Endothelial cell of umbilical vein (primary cell): ENCODE measurements around the gene SCARF1. TPM values are rescaled to one million over a fixed set of nuclear protein-coding genes. Genes with fewer than 3 reads are reported as not detected.

Experiments
- BruUV-seq: library from RNA; stranded (reverse); fragments of 400-500 nt; replicated peaks from 2 replicates; lab custom pipeline; 2021; lab: Mats Ljungman, UMichigan
- CTCF ChIA-PET: fragments of 300-600, 350-600 bp; sonication (Branson Sonifier 250); formaldehyde crosslinking; loops from one replicate; lab custom pipeline; 2021; ENCODE audit warnings: antibody characterized with exemption, inconsistent platforms; lab: Charles Lee
- POLR2A ChIA-PET: fragments of 300-600, 350-600 bp; sonication (Branson Sonifier 250); formaldehyde crosslinking; loops from one replicate; lab custom pipeline; 2021; ENCODE audit warnings: antibody characterized with exemption, inconsistent platforms; lab: Charles Lee
- DNase-seq: peaks from one replicate; pipeline ENCODE4 v3.0.0-alpha.2; 2011; ENCODE audit warnings: low read depth, low spot score
- FAIRE-seq: peaks from 2 replicates; lab custom pipeline; 2011; peaks lifted over from hg19 to GRCh38; lab: Jason Lieb, UNC
- H2AFZ ChIP-seq: 2 replicates; pipeline ENCODE4 v1.6.0; 2012; ENCODE audit warnings: low read depth, low read length, control low read depth, inconsistent platforms
- H3K27ac ChIP-seq: 2 replicates; pipeline ENCODE4 v1.5.1; 2011; ENCODE audit warnings: low read depth, mild to moderate bottlenecking, control low read depth, low read length, moderate library complexity; ENCODE audit not compliant: insufficient read depth
- H3K27me3 ChIP-seq, 2 experiments: 2 replicates each; pipeline versions ENCODE4 v1.6.0 to v1.6.1; 2011; ENCODE audit warnings: low read length in 2 of 2, mixed read lengths in 1 of 2; ENCODE audit not compliant: control insufficient read depth in 2 of 2, insufficient read depth in 2 of 2
- H3K36me3 ChIP-seq, 2 experiments: 2 replicates in 1 of 2; 3 replicates in 1 of 2; pipeline ENCODE4 v1.5.1; 2011; ENCODE audit warnings: low read length in 2 of 2, mild to moderate bottlenecking in 1 of 2, moderate library complexity in 1 of 2; ENCODE audit not compliant: control insufficient read depth in 2 of 2, insufficient read depth in 2 of 2; ENCODE audit errors: extremely low read depth in 1 of 2
- H3K4me1 ChIP-seq: 3 replicates; pipeline ENCODE4 v1.5.1; 2011; ENCODE audit warnings: mild to moderate bottlenecking, low read length; ENCODE audit not compliant: control insufficient read depth, insufficient read depth; ENCODE audit errors: extremely low read depth
- H3K4me2 ChIP-seq: 2 replicates; pipeline ENCODE4 v1.6.1; 2011; ENCODE audit warnings: low read length, control low read depth, mixed read lengths; ENCODE audit not compliant: insufficient read depth
- H3K4me3 ChIP-seq, 3 experiments: fragments of 200-600 bp in 1 of 3; sonication (generic), shearing (Covaris generic) in 1 of 3; replicated peaks in 1 of 3; 2 replicates each; pipeline ENCODE4 v1.5.1; 2011 to 2016; ENCODE audit warnings: control low read depth in 3 of 3, low read length in 3 of 3, mild to moderate bottlenecking in 2 of 3, inconsistent platforms in 1 of 3, low read depth in 1 of 3, moderate library complexity in 1 of 3; ENCODE audit not compliant: insufficient read depth in 1 of 3
- H3K79me2 ChIP-seq: 2 replicates; pipeline ENCODE4 v1.6.0; 2012; ENCODE audit warnings: low read length, inconsistent platforms; ENCODE audit not compliant: control insufficient read depth, insufficient read depth
- H3K9ac ChIP-seq: replicated peaks from 2 replicates; pipeline ENCODE3; 2011; ENCODE audit warnings: low read length, control low read depth; ENCODE audit not compliant: insufficient read depth; ENCODE audit errors: extremely low read depth
- H3K9me1 ChIP-seq: replicated peaks from 3 replicates; pipeline ENCODE4 v1.6.0; 2011; ENCODE audit warnings: mild to moderate bottlenecking, low read length; ENCODE audit not compliant: control insufficient read depth, insufficient read depth; ENCODE audit errors: extremely low read depth
- H3K9me3 ChIP-seq: replicated peaks from 2 replicates; pipeline ENCODE4 v1.5.1; 2012; ENCODE audit warnings: low read length, inconsistent platforms; ENCODE audit not compliant: control insufficient read depth, insufficient read depth
- H4K20me1 ChIP-seq: replicated peaks from 2 replicates; pipeline ENCODE3; 2011; ENCODE audit warnings: mild to moderate bottlenecking, low read length; ENCODE audit not compliant: control insufficient read depth, insufficient read depth; ENCODE audit errors: extremely low read depth
- EZH2 ChIP-seq: IDR thresholded peaks from 2 replicates; pipeline ENCODE4 v1.6.1; 2012; ENCODE audit warnings: borderline replicate concordance, low read depth, mild to moderate bottlenecking, moderate library complexity, low read length, inconsistent platforms; ENCODE audit not compliant: severe bottlenecking
- FOS ChIP-seq: IDR thresholded peaks from 2 replicates; pipeline ENCODE4 v1.6.1; 2011; ENCODE audit warnings: mild to moderate bottlenecking, low read length, moderate library complexity, borderline replicate concordance; ENCODE audit not compliant: insufficient read depth
- GATA2 ChIP-seq: IDR thresholded peaks from 2 replicates; pipeline ENCODE4 v1.7.0; 2011; ENCODE audit warnings: low read depth, mild to moderate bottlenecking, moderate library complexity, mixed read lengths, low read length; ENCODE audit not compliant: insufficient read length, insufficient read depth
- JUN ChIP-seq: IDR thresholded peaks from 2 replicates; pipeline ENCODE4 v1.6.1; 2011; ENCODE audit warnings: borderline replicate concordance, low read depth; ENCODE audit not compliant: insufficient read length, insufficient read depth
- MAX ChIP-seq: IDR thresholded peaks from 2 replicates; pipeline ENCODE4 v1.6.1; 2011; ENCODE audit not compliant: insufficient read depth, insufficient read length
- MYC ChIP-seq: IDR thresholded peaks from one replicate; pipeline ENCODE4 v1.6.1; 2011; ENCODE audit warnings: mild to moderate bottlenecking, low read depth, low read length
- POLR2A ChIP-seq: IDR thresholded peaks from 2 replicates; pipeline ENCODE4 v1.6.1; 2012; ENCODE audit warnings: low read depth, mild to moderate bottlenecking, control low read depth, low read length
- POLR2AphosphoS5 ChIP-seq: IDR thresholded peaks from 2 replicates; pipeline ENCODE4 v1.6.1; 2012; ENCODE audit warnings: low read depth, mild to moderate bottlenecking, control low read depth, low read length, moderate library complexity; ENCODE audit not compliant: insufficient read depth
- dilution Hi-C: fragments of 300-500 bp; cut with MboI; formaldehyde crosslinking; loops from one replicate; pipeline ENCODE4 v1.15.0; 2019; ENCODE audit warnings: low sequenced_read_pairs; ENCODE audit not compliant: extremely low pct_ligation_motif_present
- intact Hi-C: fragments of 100-400 bp; cut with micrococcal nuclease; formaldehyde crosslinking; loops from one replicate; pipeline ENCODE4 v1.10.0; 2022
- polyA plus RNA-seq, 4 experiments: library from polyadenylated mRNA; depleted of rRNA in 3 of 4; stranded (reverse) in 3 of 4; unstranded in 1 of 4; fragments of >200 nt; gene quantifications; 2 replicates each; pipeline versions ENCODE4 v1.2.1 to v1.2.3, GENCODE V29; 2011 to 2012; ENCODE audit warnings: missing spikeins in 1 of 4
- total RNA-seq: library from RNA; stranded (reverse); gene quantifications from 2 replicates; pipeline ENCODE4 v1.2.3, GENCODE V29; 2021
- TF ChIP-seq, protein P1 (sequence below), 2 donors: IDR thresholded peaks; 1 replicate in 1 of 2; 2 replicates in 1 of 2; pipeline ENCODE4 v1.5.1; 2011; ENCODE audit warnings: low read length in 2 of 2, mild to moderate bottlenecking in 2 of 2, moderate library complexity in 2 of 2, control low read depth in 1 of 2, inconsistent platforms in 1 of 2, low read depth in 1 of 2; ENCODE audit not compliant: insufficient read depth in 1 of 2; ENCODE audit errors: extremely low read depth in 1 of 2

The SCARF1 gene
- total and polyA plus RNA-seq, 2 donors (not counting 3 experiments of a cell fraction or from before 2014, with no cell fraction given), result 52.8 to 93.7 TPM

DNA sequence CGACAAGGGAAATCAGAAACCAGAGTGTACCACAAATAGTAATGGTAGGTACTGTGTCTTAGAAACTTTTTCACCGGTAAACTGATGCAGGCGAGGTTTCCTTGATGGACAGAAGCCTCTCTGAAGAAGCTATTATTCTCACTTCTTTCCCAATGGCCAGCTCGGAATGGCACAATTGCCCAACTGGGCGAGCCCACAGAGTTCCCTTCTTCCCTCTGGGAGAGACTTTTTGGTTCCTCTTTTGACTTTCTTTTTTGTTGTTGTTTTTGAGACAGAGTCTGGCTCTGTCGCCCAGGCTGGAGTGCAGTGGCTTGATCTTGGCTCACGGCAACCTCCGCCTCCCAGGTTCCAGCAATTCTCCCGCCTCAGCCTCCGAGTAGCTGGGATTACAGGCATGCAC lies 33.8 kb downstream of the SCARF1 start:
- Histone ChIP-seq H3K4me1 (peaks cover 11% of the 10 kb centered on the region), H3K9me3 (no peaks in the 10 kb centered on the region), H3K4me3 (no peak overlapping the region), H3K9me1 (no peaks in the 10 kb centered on the region), H3K79me2 (no peaks in the 10 kb centered on the region), H3K9ac (no peak overlapping the region), H3K36me3 (no peaks in the 10 kb centered on the region), H3K4me2 (no peak overlapping the region), H3K27ac (no peak overlapping the region), H3K27me3 (no peaks in the 10 kb centered on the region), H2AFZ (no peak overlapping the region), H4K20me1 (no peaks in the 10 kb centered on the region)
- FAIRE-seq (no peak), DNase-seq (no peak)
- BruUV-seq, result no TSS peak
- dilution Hi-C loops, result no loop called here
- TF ChIP-seq, protein P1, sequence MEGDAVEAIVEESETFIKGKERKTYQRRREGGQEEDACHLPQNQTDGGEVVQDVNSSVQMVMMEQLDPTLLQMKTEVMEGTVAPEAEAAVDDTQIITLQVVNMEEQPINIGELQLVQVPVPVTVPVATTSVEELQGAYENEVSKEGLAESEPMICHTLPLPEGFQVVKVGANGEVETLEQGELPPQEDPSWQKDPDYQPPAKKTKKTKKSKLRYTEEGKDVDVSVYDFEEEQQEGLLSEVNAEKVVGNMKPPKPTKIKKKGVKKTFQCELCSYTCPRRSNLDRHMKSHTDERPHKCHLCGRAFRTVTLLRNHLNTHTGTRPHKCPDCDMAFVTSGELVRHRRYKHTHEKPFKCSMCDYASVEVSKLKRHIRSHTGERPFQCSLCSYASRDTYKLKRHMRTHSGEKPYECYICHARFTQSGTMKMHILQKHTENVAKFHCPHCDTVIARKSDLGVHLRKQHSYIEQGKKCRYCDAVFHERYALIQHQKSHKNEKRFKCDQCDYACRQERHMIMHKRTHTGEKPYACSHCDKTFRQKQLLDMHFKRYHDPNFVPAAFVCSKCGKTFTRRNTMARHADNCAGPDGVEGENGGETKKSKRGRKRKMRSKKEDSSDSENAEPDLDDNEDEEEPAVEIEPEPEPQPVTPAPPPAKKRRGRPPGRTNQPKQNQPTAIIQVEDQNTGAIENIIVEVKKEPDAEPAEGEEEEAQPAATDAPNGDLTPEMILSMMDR (IDR thresholded peaks at IDR 0.05; ENCODE audit: extremely low read depth in 1 of 2, insufficient read depth in 1 of 2, low read depth in 1 of 2, low read length in 2 of 2), result no peak
- TF ChIP-seq MAX (no peak), POLR2A (no peak), EZH2 (no peak), GATA2 (no peak), FOS (no peak), POLR2AphosphoS5 (no peak), JUN (no peak), MYC (no peak)
- ChIA-PET CTCF (interaction anchor here (1.0 kb wide), 1 partner anchor 8 kb away, joined by 3 read pairs; no protein-coding TSS in a partner anchor), POLR2A (no interaction called here)
- intact Hi-C loops, result loop anchor here (2.0 kb wide), 1 partner anchor 17 kb away; the partner anchor contains the start of gene SLC43A2
